ENCODE measurements around the gene TDRD1.

The TDRD1 gene

DNA sequence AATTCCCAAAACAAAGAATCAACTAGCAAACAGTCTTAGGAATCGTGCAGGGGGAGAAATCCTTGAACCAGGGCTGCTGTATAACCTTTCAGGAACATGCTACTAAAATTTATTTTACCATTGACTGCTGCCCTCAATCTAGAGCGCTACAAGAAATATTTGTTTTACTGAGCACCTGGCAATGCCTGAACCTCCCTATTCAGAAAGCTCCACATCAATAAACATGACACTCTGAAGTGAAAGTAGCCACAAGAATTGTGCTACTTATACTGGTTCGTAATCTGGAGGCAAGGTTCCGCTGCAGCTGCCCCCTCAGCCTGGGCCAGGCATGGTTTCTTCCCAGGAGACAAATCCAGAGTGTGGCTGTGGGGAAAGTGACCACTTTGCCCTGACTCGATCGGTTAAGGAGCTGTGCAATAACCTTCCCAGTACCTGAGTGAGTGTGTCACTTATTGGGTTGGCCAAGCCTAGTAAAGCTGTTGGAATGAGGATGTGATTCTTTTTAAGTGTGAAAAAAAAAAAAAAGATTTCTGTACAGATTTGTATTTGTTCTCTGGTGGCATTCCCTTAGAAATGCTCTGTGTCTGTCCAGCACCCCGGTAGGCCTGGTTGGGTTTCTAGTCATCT is 67.6 kb downstream of the TDRD1 start:
- no peak for TF ChIP-seq CTCF (IDR thresholded peaks at IDR 0.05; ENCODE audit: insufficient read depth, low read depth, low read length, missing control alignments)
- H3K4me3 ChIP-seq (ENCODE audit: low read depth, low read length): no peak overlapping the region
- DNase-seq (ENCODE audit: low read depth): no peak

GRCh38 chr10:114250236-114250635 is 71.1 kb downstream of the TDRD1 start:
- H3K4me3 ChIP-seq (ENCODE audit: low read depth, low read length): no peak overlapping the region
- TF ChIP-seq CTCF (IDR thresholded peaks at IDR 0.05; ENCODE audit: insufficient read depth, low read depth, low read length, missing control alignments): no peak
- no peak for DNase-seq (ENCODE audit: low read depth)

DNA sequence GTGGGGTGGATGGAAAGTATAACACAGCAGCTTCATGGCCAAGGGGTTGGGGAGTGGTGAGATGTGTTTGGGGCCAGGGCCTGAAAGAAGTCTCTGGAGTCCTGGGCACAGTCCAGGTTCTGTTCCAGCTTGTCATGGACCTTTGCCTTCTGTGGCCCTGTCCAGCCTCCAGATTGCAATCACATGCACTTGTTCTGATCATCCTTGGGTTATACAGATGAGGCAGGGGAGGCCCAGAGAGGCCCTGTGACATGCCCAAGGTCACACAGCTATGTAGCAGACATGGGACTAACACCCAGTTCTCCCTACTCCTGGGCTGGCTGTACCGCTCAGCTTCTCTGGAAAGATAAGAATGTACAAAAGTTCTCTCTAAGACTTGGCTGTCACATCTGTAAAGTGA is 71.6 kb downstream of the TDRD1 start:
- no peak overlapping the region for H3K4me3 ChIP-seq (ENCODE audit: low read depth, low read length)
- TF ChIP-seq CTCF (IDR thresholded peaks at IDR 0.05; ENCODE audit: insufficient read depth, low read depth, low read length, missing control alignments): no peak
- DNase-seq (ENCODE audit: low read depth): no peak

DNA sequence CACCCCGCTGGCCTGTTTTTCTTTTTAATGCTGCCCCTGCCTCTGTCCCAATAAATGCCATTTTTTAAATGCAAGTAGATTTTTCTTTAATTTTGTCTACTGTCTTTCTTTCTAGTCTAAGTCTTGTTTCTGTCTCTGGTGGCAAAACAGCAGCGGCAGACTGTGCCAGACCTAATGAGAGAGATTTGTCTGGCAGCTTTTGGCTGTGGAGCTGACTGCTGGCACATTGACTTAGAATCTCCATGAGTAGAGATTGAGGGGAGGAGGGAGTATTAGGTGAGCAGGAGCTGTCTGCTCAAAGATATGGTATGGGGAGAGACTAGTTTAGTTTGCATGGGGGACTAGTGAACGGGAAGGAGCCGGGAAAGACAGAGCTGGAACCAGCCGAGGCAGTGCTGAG is 72.9 kb downstream of the TDRD1 start:
- DNase-seq (ENCODE audit: low read depth): no peak
- no peak for TF ChIP-seq CTCF (IDR thresholded peaks at IDR 0.05; ENCODE audit: insufficient read depth, low read depth, low read length, missing control alignments)
- H3K4me3 ChIP-seq (ENCODE audit: low read depth, low read length): no peak overlapping the region

DNA sequence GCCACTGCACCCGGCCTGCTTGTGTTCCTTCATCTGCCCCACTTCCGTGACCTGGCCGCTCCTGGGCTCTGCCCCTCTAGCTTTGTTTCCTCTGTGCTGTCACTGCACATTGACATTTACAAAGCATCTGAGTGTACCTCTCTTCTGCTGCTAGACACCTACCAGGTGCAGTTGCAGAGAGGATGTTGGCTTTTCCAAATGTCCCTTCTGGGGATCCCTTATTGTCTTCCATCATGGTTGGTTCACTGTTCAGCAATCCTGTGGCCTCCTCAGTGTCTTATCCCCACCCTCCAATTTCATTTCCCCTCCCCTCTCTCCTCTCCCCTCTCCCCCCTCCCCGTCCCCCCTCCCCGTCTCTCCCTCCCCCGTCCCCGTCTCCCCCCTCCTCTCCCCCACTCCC is 73.7 kb downstream of the TDRD1 start:
- H3K4me3 ChIP-seq (ENCODE audit: low read depth, low read length): no peak overlapping the region
- DNase-seq (ENCODE audit: low read depth): no peak
- no peak for TF ChIP-seq CTCF (IDR thresholded peaks at IDR 0.05; ENCODE audit: insufficient read depth, low read depth, low read length, missing control alignments)

GRCh38 chr10:114255227-114255626 is 76.1 kb downstream of the TDRD1 start:
- no peak for TF ChIP-seq CTCF (IDR thresholded peaks at IDR 0.05; ENCODE audit: insufficient read depth, low read depth, low read length, missing control alignments)
- DNase-seq (ENCODE audit: low read depth): no peak

More at GRCh38 chr10:114255227-114255626, 76.1 kb downstream of the TDRD1 start:
- H3K4me3 ChIP-seq (ENCODE audit: low read depth, low read length): no peak overlapping the region
